ENCODE data around the gene KBTBD4.

- TF ChIP-seq POLR2A (IDR thresholded peaks at IDR 0.05; ENCODE audit: low read depth, low read length), result no peak
- TF ChIP-seq POLR2AphosphoS5 (IDR thresholded peaks at IDR 0.05; ENCODE audit: low read depth, low read length), result no peak
Measured at GRCh38 chr11:47583844-47584243, 5.1 kb upstream of the KBTBD4 start.

Data from GM12892 (cell line).